BLaER1 treated with 17β-estradiol and CSF1 and Interleukin-3, amounts not matched to agents 10 nM and 100 nM (cell line): ENCODE measurements around the gene CMSS1.
A peak's percentile ranks its signal among the peaks of the same experiment; 100 is the strongest.

Experiments
- H3K27ac ChIP-seq, 11 experiments: shearing (Covaris generic); formaldehyde crosslinking; 2 replicates each; pipeline ENCODE4 v1.8.1; 2022
- H3K27me3 ChIP-seq, 11 experiments: shearing (Covaris generic); formaldehyde crosslinking; 2 replicates each; pipeline ENCODE4 v1.8.1; 2022
- H3K36me3 ChIP-seq, 11 experiments: shearing (Covaris generic); formaldehyde crosslinking; 2 replicates each; pipeline ENCODE4 v1.8.1; 2022
- H3K4me1 ChIP-seq, 10 experiments: shearing (Covaris generic); formaldehyde crosslinking; 2 replicates each; pipeline ENCODE4 v1.8.1; 2022
- H3K4me2 ChIP-seq, 11 experiments: shearing (Covaris generic); formaldehyde crosslinking; 2 replicates each; pipeline ENCODE4 v1.8.1; 2022
- H3K4me3 ChIP-seq, 10 experiments: shearing (Covaris generic); formaldehyde crosslinking; 2 replicates each; pipeline ENCODE4 v1.8.1; 2022
- H3K9ac ChIP-seq, 11 experiments: shearing (Covaris generic); formaldehyde crosslinking; 2 replicates each; pipeline ENCODE4 v1.8.1; 2022
- H3K9me3 ChIP-seq, 11 experiments: shearing (Covaris generic); formaldehyde crosslinking; replicated peaks in 1 of 11; 2 replicates each; pipeline ENCODE4 v1.8.1; 2022
- H4K20me1 ChIP-seq, 11 experiments: shearing (Covaris generic); formaldehyde crosslinking; 2 replicates each; pipeline ENCODE4 v1.8.1; 2022
- Cebpa-rat ChIP-seq, 11 experiments: shearing (Covaris generic); IDR thresholded peaks; 2 replicates each; pipeline ENCODE4 v1.8.1; 2022

The CMSS1 gene

GRCh38 chr3:100075851-100076730 is 258.4 kb downstream of the CMSS1 start:
- peaks cover 0 to 5% (median 0%) of the 10 kb centered on the region in 11 experiments; a peak in 2 of 22 replicates for H4K20me1 ChIP-seq
- peaks cover 0 to 5% (median 0%) of the 10 kb centered on the region in 11 experiments; a peak in 1 of 22 replicates for H3K9me3 ChIP-seq
- no peak for TF ChIP-seq Cebpa-rat (IDR thresholded peaks at IDR 0.05)
- peaks cover 0 to 9% (median 0%) of the 10 kb centered on the region in 11 experiments; a peak in 5 of 22 replicates for H3K36me3 ChIP-seq
- H3K4me2 ChIP-seq: peak overlapping the region in 7 of 11 experiments; percentile 1 to 32 (median 7); a peak in 6 of 22 replicates
- no peak overlapping the region for H3K27ac ChIP-seq
- no peak overlapping the region for H3K9ac ChIP-seq
- H3K4me1 ChIP-seq: peaks cover 34 to 55% (median 48%) of the 10 kb centered on the region in 10 experiments
- no peaks in the 10 kb centered on the region for H3K27me3 ChIP-seq
- no peak overlapping the region for H3K4me3 ChIP-seq

GRCh38 chr3:100076731-100077529 is 259.3 kb downstream of the CMSS1 start:
- no peak overlapping the region for H3K9ac ChIP-seq
- H3K4me3 ChIP-seq: no peak overlapping the region
- no peak overlapping the region for H3K27ac ChIP-seq
- peak overlapping the region in 2 of 11 experiments; percentile 1 to 2; a peak in 3 of 22 replicates for H3K4me2 ChIP-seq
- TF ChIP-seq Cebpa-rat (IDR thresholded peaks at IDR 0.05): no peak
- H3K36me3 ChIP-seq: peaks cover 0 to 9% (median 0%) of the 10 kb centered on the region in 11 experiments; a peak in 5 of 22 replicates
- H4K20me1 ChIP-seq: peaks cover 0 to 5% (median 0%) of the 10 kb centered on the region in 11 experiments; a peak in 2 of 22 replicates
- 0 out of 22 replicates have a peak, but pooled peaks cover 0 to 5% (median 0%) of the 10 kb centered on the region in 11 experiments for H3K9me3 ChIP-seq
- H3K4me1 ChIP-seq: peaks cover 27 to 47% (median 39%) of the 10 kb centered on the region in 10 experiments
- H3K27me3 ChIP-seq: no peaks in the 10 kb centered on the region

GRCh38 chr3:100079328-100079727 is 261.7 kb downstream of the CMSS1 start:
- no peaks in the 10 kb centered on the region for H3K27me3 ChIP-seq
- no peak for TF ChIP-seq Cebpa-rat (IDR thresholded peaks at IDR 0.05)
- no peak overlapping the region for H3K4me3 ChIP-seq
- no peak overlapping the region for H3K27ac ChIP-seq
- no peak overlapping the region for H3K9ac ChIP-seq
- 0 out of 22 replicates have a peak, but pooled peaks cover 0 to 5% (median 0%) of the 10 kb centered on the region in 11 experiments for H3K9me3 ChIP-seq
- H3K36me3 ChIP-seq: peaks cover 0 to 9% (median 0%) of the 10 kb centered on the region in 11 experiments; a peak in 5 of 22 replicates
- H3K4me2 ChIP-seq: no peak overlapping the region
- peaks cover 3 to 27% (median 18%) of the 10 kb centered on the region in 10 experiments for H3K4me1 ChIP-seq
- no peaks in the 10 kb centered on the region; a peak in 1 of 22 replicates for H4K20me1 ChIP-seq

- 0 out of 22 replicates have a peak, but pooled peaks cover 0 to 5% (median 0%) of the 10 kb centered on the region in 11 experiments for H3K9me3 ChIP-seq
Observed at GRCh38 chr3:100080573-100080972, 262.9 kb downstream of the CMSS1 start.

GRCh38 chr3:100081311-100081710 is 263.6 kb downstream of the CMSS1 start:
- no peak overlapping the region for H3K9ac ChIP-seq
- no peak overlapping the region for H3K27ac ChIP-seq
- peaks cover 0 to 22% (median 2%) of the 10 kb centered on the region in 10 experiments; a peak in 11 of 20 replicates for H3K4me1 ChIP-seq
- 0 out of 22 replicates have a peak, but pooled peaks cover 0 to 5% (median 0%) of the 10 kb centered on the region in 11 experiments for H3K9me3 ChIP-seq
- TF ChIP-seq Cebpa-rat (IDR thresholded peaks at IDR 0.05): no peak
- H3K36me3 ChIP-seq: peaks cover 0 to 9% (median 0%) of the 10 kb centered on the region in 11 experiments; a peak in 5 of 22 replicates
- H4K20me1 ChIP-seq: peaks cover 0 to 4% (median 0%) of the 10 kb centered on the region in 11 experiments; a peak in 3 of 22 replicates
- H3K4me3 ChIP-seq: no peak overlapping the region
- no peak overlapping the region for H3K4me2 ChIP-seq
- no peaks in the 10 kb centered on the region for H3K27me3 ChIP-seq

More at GRCh38 chr3:100080573-100080972, 262.9 kb downstream of the CMSS1 start:
- Histone ChIP-seq H3K4me1 (peaks cover 0 to 27% (median 9%) of the 10 kb centered on the region in 10 experiments; a peak in 15 of 20 replicates), H3K4me2 (no peak overlapping the region), H4K20me1 (no peaks in the 10 kb centered on the region; a peak in 2 of 22 replicates), H3K27me3 (no peaks in the 10 kb centered on the region), H3K36me3 (peaks cover 0 to 9% (median 0%) of the 10 kb centered on the region in 11 experiments; a peak in 5 of 22 replicates), H3K9ac (no peak overlapping the region), H3K27ac (no peak overlapping the region), H3K4me3 (no peak overlapping the region)
- TF ChIP-seq Cebpa-rat (IDR thresholded peaks at IDR 0.05): no peak

GRCh38 chr3:100081986-100082692 is 264.5 kb downstream of the CMSS1 start:
- no peak overlapping the region for H3K27ac ChIP-seq
- no peak for TF ChIP-seq Cebpa-rat (IDR thresholded peaks at IDR 0.05)
- H3K4me2 ChIP-seq: no peak overlapping the region
- peaks cover 0 to 11% (median 0%) of the 10 kb centered on the region in 11 experiments; a peak in 4 of 22 replicates for H4K20me1 ChIP-seq
- no peak overlapping the region for H3K4me3 ChIP-seq
- H3K4me1 ChIP-seq: peaks cover 0 to 24% (median 5%) of the 10 kb centered on the region in 10 experiments; a peak in 14 of 20 replicates
- H3K9ac ChIP-seq: no peak overlapping the region
- H3K9me3 ChIP-seq: 0 out of 22 replicates have a peak, but pooled peaks cover 0 to 5% (median 0%) of the 10 kb centered on the region in 11 experiments
- peaks cover 0 to 9% (median 0%) of the 10 kb centered on the region in 11 experiments; a peak in 5 of 22 replicates for H3K36me3 ChIP-seq
- H3K27me3 ChIP-seq: no peaks in the 10 kb centered on the region

GRCh38 chr3:100082714-100083113 is 265.1 kb downstream of the CMSS1 start:
- no peak overlapping the region for H3K4me3 ChIP-seq
- no peak overlapping the region for H3K9ac ChIP-seq
- H3K36me3 ChIP-seq: peaks cover 0 to 9% (median 0%) of the 10 kb centered on the region in 11 experiments; a peak in 4 of 22 replicates
- H3K9me3 ChIP-seq: 0 out of 22 replicates have a peak, but pooled peaks cover 0 to 5% (median 0%) of the 10 kb centered on the region in 11 experiments
- H3K4me1 ChIP-seq: peaks cover 0 to 26% (median 9%) of the 10 kb centered on the region in 10 experiments; a peak in 14 of 20 replicates
- H3K27me3 ChIP-seq: no peaks in the 10 kb centered on the region
- peaks cover 0 to 11% (median 0%) of the 10 kb centered on the region in 11 experiments; a peak in 4 of 22 replicates for H4K20me1 ChIP-seq
- TF ChIP-seq Cebpa-rat (IDR thresholded peaks at IDR 0.05): no peak
- no peak overlapping the region for H3K4me2 ChIP-seq
- H3K27ac ChIP-seq: no peak overlapping the region
